NB4 (cell line): ENCODE results near the gene ERCC2.
"Not testable (repeated sequence)": the region's sequence is repeated elsewhere in the genome, so short reads cannot be mapped to it uniquely, and the experiment has no call there.

Source experiments
- TF ChIP-seq, protein P1 (sequence below): IDR thresholded peaks from one replicate; pipeline ENCODE4 v1.5.1; 2012; ENCODE audit warnings: low read depth, low read length
- TF ChIP-seq, protein P2 (sequence below): IDR thresholded peaks from 2 replicates; pipeline ENCODE4 v1.6.1; 2011; ENCODE audit warnings: low read depth, low read length

DNA sequence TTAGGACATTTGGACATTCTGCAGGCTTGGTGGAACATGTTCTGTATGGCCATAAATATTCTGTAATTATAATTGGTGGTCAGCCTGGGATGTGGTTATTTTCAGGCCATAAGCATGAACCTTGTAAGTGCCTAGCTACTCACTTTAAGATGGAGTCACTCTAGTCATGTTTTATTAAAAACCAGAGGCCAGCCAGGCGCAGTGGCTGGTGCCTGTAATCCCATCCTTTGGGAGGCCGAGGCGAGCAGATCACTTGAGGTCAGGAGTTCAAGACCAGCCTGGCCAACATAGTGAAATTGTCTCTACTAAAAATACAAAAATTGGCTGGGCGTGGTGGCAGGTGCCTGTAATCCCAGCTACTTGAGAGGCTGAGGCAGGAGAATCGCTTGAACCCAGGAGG, 37.2 kb upstream of the ERCC2 start:
- TF ChIP-seq, protein P1, sequence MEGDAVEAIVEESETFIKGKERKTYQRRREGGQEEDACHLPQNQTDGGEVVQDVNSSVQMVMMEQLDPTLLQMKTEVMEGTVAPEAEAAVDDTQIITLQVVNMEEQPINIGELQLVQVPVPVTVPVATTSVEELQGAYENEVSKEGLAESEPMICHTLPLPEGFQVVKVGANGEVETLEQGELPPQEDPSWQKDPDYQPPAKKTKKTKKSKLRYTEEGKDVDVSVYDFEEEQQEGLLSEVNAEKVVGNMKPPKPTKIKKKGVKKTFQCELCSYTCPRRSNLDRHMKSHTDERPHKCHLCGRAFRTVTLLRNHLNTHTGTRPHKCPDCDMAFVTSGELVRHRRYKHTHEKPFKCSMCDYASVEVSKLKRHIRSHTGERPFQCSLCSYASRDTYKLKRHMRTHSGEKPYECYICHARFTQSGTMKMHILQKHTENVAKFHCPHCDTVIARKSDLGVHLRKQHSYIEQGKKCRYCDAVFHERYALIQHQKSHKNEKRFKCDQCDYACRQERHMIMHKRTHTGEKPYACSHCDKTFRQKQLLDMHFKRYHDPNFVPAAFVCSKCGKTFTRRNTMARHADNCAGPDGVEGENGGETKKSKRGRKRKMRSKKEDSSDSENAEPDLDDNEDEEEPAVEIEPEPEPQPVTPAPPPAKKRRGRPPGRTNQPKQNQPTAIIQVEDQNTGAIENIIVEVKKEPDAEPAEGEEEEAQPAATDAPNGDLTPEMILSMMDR = not testable (repeated sequence)
- TF ChIP-seq, protein P2, sequence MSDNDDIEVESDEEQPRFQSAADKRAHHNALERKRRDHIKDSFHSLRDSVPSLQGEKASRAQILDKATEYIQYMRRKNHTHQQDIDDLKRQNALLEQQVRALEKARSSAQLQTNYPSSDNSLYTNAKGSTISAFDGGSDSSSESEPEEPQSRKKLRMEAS = not testable (repeated sequence)
